SHP77 (cell line): ENCODE data around the gene SLC17A5.
"Not testable (repeated sequence)": the region's sequence is repeated elsewhere in the genome, so short reads cannot be mapped to it uniquely, and the experiment has no call there.

Experiments
- DNase-seq, 2 experiments: peaks; one replicate each; lab custom pipeline; 2025; lab: John Stamatoyannopoulos, UW

The SLC17A5 gene

DNA sequence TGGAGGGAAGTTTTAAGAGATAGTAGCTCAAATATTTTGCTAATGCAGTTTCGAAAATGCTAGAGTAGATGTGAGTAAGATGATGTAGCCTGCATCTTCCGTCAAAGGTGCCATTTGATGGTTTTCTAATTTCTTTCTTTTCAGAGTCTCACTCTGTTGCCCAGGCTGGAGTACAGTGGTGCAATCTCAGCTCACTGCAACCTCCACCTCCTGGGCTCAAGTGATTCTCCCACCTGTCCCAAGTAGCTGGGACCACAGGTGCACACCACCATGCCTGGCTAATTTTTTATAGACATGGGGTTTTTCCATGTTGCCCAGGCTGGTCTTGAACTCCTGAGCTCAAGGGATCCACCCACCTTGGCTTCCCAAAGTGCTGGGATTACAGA, 87.3 kb downstream of the SLC17A5 start:
- DNase-seq, result not testable (repeated sequence)

DNA sequence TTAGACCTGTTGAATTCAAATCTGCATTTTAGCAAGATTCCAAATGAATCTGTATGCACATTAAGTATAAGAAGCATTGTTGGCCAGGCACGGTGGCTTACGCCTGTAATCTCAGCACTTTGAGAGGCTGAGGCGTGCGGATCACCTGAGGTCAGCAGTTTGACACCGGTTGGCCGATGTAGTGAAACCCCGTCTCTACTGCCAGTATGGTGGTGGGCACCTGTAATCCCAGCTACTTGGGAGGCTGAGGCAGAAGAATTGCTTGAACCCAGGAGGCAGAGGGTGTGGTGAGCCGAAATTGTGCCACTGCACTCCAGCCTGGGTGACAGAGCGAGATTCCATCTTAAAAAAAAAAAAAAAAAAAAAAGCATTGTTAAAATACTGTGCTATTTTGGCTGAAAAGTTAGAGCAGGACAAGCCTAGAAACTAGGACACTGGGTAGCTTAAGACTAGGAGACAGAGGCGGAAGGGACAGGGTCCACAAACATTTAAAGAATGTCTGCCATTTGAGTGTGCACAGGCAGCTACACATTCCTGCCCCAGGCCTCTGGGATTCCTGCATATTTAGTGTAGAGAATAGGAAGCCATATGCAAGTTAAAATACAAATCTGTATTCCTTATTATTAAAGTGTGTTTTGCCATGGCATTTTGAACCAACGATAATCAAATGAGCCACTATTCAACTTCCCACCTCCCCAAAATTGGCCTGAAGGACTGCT, 87.9 kb downstream of the SLC17A5 start:
- DNase-seq, result no peak

DNA sequence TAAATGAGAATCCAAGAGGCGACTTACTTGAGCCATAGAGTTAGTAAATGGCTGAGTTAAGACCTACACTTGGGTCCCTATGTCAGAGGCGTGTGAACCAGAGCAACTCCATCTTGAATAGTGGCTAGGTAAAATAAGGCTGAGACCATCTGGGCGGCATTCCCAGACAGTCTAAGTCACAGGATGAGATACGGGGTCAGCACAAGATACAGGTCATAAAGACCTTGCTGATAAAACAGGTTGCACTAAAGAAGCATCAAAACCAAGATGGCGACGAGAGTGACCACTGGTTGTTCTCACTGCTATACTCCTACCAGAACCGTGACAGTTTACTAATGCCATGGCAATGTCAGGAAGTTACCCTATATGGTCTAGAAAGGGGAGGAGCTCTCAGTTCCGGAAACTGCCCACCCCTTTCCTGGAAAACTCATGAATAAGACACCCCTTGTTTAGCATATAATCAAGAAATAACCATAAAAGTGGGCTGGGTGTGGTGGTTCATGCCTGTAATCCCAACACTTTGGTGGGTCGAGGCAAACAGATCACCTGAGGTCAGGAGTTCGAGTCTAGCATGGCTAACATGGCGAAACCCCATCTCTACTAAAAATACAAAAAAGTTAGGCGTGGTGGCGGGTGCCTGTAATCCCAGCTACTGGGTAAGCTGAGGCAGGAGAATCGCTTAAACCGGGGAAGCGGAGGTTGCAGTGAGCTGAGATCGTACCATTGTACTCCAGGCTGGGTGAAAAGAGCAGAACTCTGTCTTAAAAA, 89.0 kb downstream of the SLC17A5 start:
- DNase-seq, result no peak

DNA sequence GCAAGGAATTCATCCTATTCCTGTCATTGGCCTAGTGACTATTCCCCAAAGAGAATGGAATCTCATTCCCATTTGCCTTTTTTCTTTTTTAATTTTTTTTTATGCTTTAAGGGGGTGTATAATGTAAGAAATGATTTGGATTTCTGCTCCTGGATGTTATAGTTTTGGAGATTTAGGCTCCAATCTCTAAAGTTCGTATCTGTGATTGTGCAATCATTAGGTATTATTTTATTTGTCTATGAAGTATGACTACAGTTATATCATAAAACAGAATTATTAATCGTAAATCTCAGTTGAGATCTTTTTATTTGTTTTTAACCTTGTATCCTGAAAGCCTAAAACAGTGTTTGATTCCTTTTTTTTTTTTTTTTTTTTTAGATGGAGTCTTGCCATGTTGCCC, 91.2 kb downstream of the SLC17A5 start:
- no peak for DNase-seq

DNA sequence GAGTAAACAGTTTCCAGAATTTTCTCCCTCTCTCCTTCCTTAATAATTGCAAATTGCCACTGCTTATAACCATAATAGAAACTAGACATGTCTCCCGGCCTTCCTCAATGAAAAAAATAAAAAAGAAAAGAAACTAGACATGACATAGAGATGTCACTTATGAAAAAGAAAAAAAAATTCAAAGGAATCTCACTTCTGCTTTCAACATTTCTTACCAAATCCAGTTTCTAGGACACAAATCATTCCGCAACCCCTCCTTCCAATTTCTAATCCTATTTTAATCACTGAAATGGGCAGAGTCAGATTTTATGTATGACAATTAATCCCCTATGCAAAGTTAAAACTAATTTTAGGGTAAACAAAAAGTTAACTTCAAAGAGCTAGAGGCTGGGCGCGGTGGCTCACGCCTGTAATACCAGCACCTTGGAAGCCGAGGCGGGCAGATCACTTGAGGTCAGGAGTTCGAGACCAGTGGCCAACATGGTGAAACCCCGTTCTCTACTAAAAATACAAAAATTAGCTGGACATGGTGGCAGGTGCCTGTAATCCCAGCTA, 92.9 kb downstream of the SLC17A5 start:
- DNase-seq, result no peak

DNA sequence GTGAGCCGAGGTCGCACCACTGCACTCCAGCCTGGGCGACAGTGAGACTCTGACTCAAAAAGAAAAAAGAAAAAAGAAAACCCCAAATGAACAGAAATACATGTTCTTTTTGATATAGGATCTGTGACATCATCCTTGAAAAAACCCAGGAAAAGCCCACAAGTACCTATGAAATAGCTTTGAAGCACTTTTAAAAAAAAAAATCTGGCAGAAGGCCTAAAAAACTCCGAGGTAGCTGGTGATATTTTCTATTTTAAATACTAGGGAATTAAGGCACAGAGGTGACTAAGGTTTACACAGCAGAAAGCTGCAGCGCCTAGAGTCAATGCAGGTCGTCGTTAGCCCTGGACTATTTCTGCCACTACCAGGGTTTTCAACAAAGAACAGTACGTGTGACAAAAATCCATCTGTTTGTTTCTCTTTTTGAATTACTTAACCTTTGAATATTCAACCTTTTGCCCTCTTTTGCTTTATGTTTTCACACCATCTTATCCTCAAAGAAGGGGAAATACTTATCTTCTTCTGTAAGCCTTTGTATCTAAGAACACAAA, 93.5 kb downstream of the SLC17A5 start:
- DNase-seq, result no peak

DNA sequence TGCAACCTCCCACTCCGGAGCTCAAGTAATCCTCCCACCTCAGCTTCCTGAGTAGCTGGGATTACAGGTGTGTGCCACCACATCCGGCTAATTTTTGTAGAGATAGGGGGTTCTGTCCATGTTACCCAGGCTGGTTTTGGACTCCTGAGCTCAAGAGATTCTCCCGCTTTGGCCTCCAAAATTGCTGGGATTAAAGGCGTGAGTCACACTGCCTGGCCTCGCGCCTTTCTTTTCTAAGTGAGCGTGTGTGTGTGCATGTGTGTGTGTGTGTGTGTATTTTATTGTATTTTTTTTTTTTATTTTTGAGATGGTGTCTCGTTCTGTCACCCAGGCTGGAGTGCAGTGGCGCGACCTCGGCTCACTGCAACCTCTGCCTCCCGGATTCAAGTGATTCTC, 94.4 kb downstream of the SLC17A5 start:
- not testable (repeated sequence) for DNase-seq

DNA sequence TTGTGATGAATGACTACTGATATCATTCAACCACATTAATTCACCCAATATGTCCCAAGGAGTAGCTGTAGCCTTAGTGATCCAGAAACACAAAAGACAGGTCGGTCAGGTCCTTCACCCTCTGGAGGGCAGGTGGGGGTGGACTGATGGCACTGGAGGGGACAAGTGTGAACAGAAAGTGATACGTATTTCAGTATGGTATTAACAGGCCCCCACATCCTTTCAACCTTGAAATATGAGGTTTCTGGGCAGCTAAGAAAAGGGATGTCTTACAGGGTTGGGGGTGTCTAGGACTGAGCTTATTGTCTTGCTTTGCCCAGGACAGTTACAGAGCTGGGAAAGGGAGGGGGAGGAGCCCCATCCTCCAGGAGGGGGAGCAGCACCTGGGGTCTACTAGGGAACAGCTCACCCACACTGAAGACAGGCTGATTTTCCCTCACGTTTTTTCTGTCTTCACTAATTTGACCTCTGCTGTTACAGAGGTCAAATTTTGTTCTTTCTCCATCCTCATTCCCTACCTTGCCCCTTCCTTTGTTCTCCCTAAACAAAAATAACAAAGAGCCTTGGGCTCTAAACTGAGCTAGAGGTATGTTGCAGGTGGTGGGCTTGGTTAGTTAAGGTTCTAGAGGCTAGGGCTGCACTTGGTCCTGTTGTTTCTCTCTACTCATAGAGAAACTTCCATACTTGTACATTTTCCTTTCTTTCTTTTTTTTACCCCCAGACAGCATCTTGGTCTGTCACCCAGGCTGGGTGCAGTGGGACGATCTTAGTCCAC, 95.0 kb downstream of the SLC17A5 start:
- no peak for DNase-seq

DNA sequence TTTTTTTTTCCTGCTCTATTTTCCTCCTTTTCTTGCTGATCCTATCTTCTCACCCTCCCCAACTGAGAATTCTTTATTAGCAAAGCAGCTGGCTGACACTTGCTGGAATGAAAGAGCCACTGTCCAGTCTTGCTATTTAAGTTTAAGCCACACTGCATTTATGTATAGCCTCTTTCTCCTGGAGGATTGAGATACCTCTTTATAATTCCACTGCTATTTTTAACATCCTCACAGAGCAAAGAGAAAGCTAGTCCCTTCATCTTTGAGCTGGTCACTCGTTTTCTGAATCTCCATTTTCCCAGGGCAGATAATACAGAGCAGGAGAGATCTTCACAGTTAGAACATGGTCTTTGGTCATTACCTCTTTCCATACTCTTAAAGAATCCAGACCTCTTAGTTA, 97.0 kb downstream of the SLC17A5 start:
- no peak for DNase-seq

DNA sequence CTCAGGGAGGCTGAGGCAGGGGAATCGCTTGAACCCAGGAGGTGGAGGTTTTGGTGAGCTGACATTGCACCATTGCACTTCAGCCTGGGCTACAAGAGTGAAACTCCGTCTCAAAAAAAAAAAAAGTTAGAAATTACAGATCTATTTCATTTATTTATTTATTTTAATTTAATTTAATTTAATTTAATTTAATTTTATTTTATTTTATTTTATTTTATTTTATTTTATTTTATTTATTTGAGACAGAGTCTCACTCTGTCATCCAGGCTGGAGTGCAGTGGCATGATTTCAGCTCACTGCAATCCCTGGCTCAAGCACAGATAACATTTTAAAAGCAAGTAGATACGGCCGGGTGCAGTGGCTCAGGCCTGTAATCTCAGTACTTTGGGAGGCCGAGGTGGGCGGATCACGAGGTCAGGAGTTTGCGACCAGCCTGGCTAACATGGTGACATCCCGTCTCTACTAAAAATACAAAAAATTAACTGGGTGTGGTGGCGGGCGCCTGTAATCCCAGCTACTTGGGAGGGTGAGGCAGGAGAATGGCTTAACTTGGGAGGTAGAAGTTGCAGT, 98.3 kb downstream of the SLC17A5 start:
- not testable (repeated sequence) for DNase-seq

DNA sequence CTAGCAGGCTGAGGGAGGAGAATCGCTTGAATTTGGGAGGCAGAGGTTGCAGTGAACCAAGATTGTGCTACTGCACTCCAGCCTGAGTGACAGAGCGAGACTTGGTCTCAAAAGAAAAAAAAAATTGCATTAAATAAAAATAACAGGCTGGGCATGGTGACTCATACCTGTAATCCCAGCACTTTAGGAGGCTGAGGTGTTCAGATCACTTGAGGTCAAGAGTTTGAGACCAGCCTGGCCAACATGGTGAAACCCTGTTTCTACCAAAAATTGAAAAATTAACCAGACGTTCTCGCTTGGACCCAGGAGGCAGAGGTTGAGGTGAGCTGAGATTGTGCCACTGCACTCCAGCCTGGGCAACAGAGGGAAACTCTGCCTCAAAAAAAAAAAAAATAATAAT, 102.7 kb downstream of the SLC17A5 start:
- not testable (repeated sequence) for DNase-seq

DNA sequence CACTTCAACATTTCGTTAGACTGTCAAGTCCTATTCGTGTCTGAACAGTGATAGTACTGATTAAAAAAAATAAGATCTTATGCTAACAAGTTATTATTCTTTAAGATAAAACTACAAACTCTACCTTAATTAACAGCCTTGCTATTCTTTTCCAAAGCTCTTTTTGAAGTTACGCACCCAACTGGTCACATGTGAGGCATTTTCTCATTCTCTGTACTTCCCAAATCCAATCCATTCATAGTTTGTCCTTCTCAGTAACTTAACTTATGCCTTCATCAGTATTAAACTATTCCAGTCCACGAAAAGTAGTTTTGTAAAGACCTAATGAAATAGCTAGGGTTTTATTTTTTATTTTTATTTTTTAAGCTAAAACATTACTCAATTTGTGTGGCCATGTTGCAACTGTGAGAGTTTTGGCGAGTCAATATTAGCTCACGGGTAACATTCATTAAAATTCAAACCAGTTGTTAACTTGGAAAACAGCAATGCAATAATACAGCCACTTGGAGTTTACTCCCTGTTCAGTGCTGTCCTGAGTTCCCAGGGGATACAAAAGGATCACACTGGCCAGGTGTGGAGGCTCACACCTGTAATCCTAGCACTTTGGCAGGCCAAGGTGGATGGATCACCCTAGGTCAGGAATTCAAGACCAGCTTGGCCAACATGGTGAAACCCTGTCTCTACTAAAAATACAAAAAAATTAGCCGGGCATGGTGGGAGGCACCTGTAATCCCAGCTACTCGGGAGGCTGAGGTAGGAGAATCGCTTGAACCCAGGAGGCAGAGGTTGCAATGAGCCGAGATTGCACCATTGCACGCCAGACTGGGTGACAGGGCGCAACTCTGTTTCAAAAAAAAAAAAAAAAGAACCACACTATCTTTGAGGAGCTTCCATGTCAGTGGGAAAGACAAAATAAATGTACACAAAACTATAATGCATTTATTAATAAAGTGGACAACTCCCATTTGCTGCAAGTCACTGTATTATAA, 105.0 kb downstream of the SLC17A5 start:
- no peak for DNase-seq

DNA sequence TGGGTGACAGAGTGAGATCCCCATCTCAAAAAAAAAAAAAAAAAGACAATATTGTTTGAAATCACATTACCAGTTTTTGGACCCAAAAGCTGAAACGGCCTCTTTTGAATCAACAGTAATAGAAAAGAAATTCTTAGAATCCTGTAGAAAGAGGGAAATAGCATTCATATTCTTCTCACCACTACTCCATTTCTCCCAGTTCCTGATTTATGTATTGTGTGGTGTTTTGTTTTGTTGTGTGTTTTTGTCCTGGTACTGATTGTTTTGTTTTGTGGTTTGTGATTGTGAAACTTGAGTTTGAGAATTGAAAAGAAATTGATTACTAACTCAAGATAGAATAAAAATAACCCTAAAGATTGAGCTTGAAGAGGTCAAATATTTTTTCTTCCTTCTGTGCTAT, 106.8 kb downstream of the SLC17A5 start:
- DNase-seq, result no peak
